Muscle layer of duodenum (tissue), 2 donors: ENCODE measurements around the gene PALM2AKAP2.

Source experiments
- H3K27ac ChIP-seq: one replicate; pipeline ENCODE4 v1.7.0; 2013; ENCODE audit warnings: mild to moderate bottlenecking, low read length
- H3K27me3 ChIP-seq: one replicate; pipeline ENCODE4 v1.7.0; 2013; ENCODE audit warnings: low read depth, mild to moderate bottlenecking, control low read depth, low read length
- H3K36me3 ChIP-seq, 2 donors: one replicate each; pipeline ENCODE4 v1.7.0; 2013; ENCODE audit warnings: low read length in 2 of 2, control low read depth in 1 of 2, mild to moderate bottlenecking in 1 of 2; ENCODE audit not compliant: insufficient read depth in 2 of 2, control insufficient read depth in 1 of 2
- H3K4me1 ChIP-seq, 2 donors: one replicate each; pipeline ENCODE4 v1.7.0; 2013; ENCODE audit warnings: low read length in 2 of 2, mild to moderate bottlenecking in 2 of 2, control low read depth in 1 of 2, moderate library complexity in 1 of 2; ENCODE audit not compliant: insufficient read depth in 2 of 2, control insufficient read depth in 1 of 2
- H3K4me3 ChIP-seq, 2 donors: one replicate each; pipeline ENCODE4 v1.7.0; 2013; ENCODE audit warnings: low read length in 2 of 2, low read depth in 1 of 2, mild to moderate bottlenecking in 1 of 2
- H3K9me3 ChIP-seq, 2 donors: one replicate each; pipeline ENCODE4 v1.7.0; 2013; ENCODE audit warnings: low read length in 2 of 2, control low read depth in 1 of 2, mild to moderate bottlenecking in 1 of 2; ENCODE audit not compliant: control insufficient read depth in 1 of 2
- donor health status: healthy.

Gene PALM2AKAP2

DNA sequence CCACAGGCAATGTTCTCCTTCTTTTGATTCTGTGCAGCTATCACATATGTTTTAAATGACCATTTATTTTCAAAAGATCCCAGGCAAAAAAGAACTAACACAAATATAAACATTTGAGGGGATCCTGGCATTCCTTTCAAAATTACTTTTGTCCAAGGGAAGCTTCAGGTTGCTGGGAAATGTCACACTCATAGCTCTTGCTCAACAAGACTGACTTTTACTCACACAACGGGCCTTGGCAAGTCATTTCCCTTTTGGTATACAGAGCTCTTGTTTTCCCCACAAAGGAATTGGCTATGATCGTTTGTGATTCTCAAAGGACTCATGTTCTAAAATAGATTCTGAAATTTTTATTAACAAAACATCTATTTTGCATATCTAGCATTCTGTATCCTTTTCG, 4.5 kb upstream of the PALM2AKAP2 start:
- H3K9me3 ChIP-seq, result no peaks in the 10 kb centered on the region

DNA sequence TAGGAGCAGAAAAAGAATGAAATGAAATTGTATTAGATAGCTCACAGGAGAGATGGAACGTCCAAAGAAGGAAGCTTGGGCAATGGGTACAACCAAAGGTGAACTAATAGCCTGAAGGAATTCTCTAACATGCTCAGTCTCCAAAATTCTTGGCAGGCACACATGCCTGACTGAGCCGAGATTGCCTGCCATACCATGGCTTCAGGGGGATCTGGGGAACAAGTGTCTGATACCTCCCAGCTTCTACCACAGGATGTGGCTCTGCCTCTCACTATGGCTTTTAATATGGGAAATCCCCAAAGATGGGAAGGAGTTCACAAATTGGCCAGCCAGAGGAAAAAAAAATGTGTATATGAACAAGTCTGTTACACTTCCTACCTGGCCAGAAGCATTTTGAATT, 3.6 kb upstream of the PALM2AKAP2 start:
- Histone ChIP-seq H3K36me3 (no peaks in the 10 kb centered on the region), H3K27me3 (no peaks in the 10 kb centered on the region), H3K27ac (no peak overlapping the region), H3K9me3 (no peaks in the 10 kb centered on the region), H3K4me3 (no peak overlapping the region), H3K4me1 (peaks cover 6 to 15% of the 10 kb centered on the region in 2 donors)

More for the DNA sequence above, 4.5 kb upstream of the PALM2AKAP2 start:
- H3K27ac ChIP-seq, result no peak overlapping the region
- no peak overlapping the region for H3K4me3 ChIP-seq
- no peaks in the 10 kb centered on the region for H3K27me3 ChIP-seq
- H3K4me1 ChIP-seq, result peaks cover 11 to 17% of the 10 kb centered on the region in 2 donors
- H3K36me3 ChIP-seq, result no peaks in the 10 kb centered on the region

DNA sequence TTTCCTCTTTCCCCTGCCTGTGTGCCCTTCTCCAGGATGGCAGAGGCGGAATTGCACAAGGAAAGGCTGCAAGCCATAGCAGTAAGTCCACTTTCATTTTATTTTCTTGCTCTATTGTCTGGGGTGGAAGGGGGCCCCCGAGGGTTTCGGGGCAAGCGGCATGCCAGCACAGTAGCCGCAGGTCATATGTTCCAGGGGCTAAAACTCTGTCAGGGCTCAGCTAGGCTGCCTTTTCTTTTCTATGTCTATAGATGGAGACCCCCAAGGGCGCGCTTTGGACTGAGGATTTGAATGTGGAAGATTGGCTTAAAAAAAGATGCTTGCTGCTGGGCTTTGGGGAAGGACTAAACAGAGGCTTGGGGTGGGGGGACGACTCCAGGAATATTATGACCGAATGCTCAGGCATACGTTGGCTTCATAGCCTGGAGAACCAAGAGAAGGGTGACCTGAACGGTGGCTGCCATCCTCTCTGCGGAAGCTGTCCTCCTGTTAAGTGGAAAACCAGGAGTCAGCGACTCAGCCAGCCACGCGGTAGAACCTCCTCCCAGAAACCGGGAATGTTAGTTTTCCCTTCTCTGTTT, 545 bp downstream of the PALM2AKAP2 start:
- Histone ChIP-seq H3K4me3 (peak overlapping the region; percentile 69 to 70), H3K27me3 (no peaks in the 10 kb centered on the region), H3K4me1 (peaks cover 0 to 7% of the 10 kb centered on the region in 2 donors), H3K9me3 (no peaks in the 10 kb centered on the region), H3K36me3 (no peaks in the 10 kb centered on the region), H3K27ac (peak overlapping the region; percentile 36)

DNA sequence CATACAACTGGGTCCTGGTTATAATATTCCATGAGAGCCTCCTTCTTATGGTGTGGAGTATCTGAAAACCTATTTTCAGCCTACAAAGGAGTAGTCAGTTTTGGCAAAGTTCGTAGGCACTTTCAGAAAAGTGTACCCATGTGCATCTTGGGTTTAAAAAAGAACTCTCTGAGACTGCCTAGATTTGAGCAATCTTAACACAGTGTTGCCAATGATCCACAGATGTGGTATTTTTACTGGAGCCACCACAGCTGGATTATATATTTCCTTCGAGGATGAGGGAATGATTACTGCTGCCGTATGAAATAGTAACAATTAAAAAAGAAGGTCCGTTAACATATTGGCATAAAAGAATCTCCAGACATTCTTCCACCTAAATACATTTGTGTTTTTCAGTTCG, 1.1 kb downstream of the PALM2AKAP2 start:
- Histone ChIP-seq H3K27ac (no peak overlapping the region), H3K9me3 (no peaks in the 10 kb centered on the region), H3K4me1 (peaks cover 0 to 7% of the 10 kb centered on the region in 2 donors), H3K4me3 (peak overlapping the region; percentile 69 to 70), H3K27me3 (no peaks in the 10 kb centered on the region), H3K36me3 (no peaks in the 10 kb centered on the region)

DNA sequence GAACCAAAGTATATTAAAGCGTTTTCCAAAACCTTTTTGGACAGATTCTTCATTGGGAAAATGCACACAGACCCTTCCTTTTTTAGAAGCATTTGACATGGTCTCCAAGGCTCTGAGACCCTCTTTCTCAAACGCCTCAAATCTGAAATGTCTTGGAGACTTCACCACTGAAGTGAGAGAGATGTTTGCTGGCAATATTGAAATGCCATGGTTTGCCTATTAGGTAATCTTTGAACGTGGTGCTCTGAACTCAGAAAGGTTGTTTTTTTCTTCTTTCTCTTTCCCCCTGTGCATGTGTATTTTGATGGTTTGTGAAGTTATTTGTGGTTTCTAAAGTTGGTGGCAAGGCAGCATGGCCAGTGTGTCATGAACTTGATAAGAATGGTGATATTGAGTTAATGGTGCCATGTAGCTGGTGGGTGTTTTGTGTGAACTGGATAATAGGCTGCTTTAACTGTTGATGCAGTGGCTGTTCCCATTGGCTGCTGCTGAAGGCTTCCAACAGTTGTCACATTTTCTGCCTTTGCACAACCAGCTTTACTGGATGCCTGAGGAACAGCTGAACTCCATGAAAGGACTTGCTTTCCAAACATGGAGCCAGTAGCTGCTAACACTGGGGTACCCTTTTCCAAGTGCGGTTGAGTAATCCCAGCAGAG, 1.7 kb downstream of the PALM2AKAP2 start:
- no peak overlapping the region for H3K27ac ChIP-seq

DNA sequence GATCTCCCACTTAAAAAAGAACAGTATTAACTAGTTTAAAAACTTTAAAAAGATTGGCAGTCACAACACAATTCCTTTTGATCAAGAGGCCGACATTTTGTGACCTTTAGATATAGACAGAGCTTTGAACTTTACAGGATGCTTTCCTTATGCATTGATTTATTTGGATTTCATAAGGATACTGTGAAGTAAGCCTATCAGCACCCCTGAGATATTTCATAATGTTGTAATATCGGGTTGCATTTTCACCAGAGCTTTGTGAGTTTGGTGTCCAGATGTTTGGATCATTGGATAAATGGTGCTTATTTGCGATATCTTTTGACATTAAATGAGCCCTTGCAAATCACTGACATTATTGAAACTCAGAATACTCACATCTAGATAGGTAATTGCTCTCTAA, 7.7 kb downstream of the PALM2AKAP2 start:
- Histone ChIP-seq H3K36me3 (no peaks in the 10 kb centered on the region), H3K27me3 (no peaks in the 10 kb centered on the region), H3K9me3 (no peaks in the 10 kb centered on the region), H3K27ac (no peak overlapping the region), H3K4me3 (no peak overlapping the region), H3K4me1 (peaks cover 0 to 5% of the 10 kb centered on the region in 2 donors)

More for the DNA sequence above, 1.7 kb downstream of the PALM2AKAP2 start:
- H3K36me3 ChIP-seq, result no peaks in the 10 kb centered on the region
- peak overlapping the region; percentile 69 to 70 for H3K4me3 ChIP-seq
- no peaks in the 10 kb centered on the region for H3K27me3 ChIP-seq
- peaks cover 0 to 7% of the 10 kb centered on the region in 2 donors for H3K4me1 ChIP-seq
- no peaks in the 10 kb centered on the region for H3K9me3 ChIP-seq

DNA sequence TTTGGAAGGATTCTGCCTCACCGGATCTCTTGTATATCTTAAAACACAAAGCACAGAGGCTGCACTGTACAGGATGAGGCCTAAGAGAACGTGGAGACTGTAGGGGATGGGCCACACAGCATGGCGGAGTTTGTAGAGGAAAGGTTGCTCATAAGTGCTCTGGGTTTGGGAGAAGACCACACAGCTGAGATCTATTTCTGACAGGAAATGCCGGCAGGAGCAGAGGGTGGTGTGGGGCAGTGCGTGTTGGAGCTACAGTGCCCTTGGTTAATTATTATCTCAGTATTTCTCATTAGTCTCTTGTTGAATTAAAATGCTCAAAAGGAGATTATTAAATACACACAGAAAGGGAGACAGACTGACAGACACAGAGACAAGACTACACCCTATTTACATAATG, 9.6 kb downstream of the PALM2AKAP2 start:
- Histone ChIP-seq H3K4me1 (peaks cover 0 to 14% of the 10 kb centered on the region in 2 donors), H3K27me3 (no peaks in the 10 kb centered on the region), H3K9me3 (no peaks in the 10 kb centered on the region), H3K36me3 (no peaks in the 10 kb centered on the region), H3K27ac (no peak overlapping the region), H3K4me3 (no peak overlapping the region)

DNA sequence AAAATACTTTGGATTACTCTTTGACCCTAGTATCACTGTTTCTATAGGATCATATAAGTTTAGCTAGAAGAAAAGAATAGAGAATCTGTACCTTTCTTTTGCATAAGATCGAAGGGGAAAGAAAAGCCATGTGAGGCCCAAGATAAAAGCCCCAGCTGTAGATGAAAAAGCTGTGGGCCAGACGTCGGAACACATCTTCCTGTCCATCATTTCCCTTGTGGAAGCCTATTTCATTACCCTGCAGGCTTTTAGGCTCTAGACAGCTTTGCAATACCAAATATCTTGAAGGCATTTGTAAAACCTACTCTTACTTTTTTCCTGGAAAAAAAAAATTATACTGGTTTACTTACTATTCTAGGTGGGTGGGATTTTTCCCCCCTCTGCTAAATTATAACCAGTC, 10.0 kb downstream of the PALM2AKAP2 start:
- no peak overlapping the region for H3K27ac ChIP-seq
- no peaks in the 10 kb centered on the region for H3K36me3 ChIP-seq
- no peaks in the 10 kb centered on the region for H3K27me3 ChIP-seq
- H3K4me1 ChIP-seq, result peaks cover 0 to 14% of the 10 kb centered on the region in 2 donors
- no peaks in the 10 kb centered on the region for H3K9me3 ChIP-seq
- no peak overlapping the region for H3K4me3 ChIP-seq

DNA sequence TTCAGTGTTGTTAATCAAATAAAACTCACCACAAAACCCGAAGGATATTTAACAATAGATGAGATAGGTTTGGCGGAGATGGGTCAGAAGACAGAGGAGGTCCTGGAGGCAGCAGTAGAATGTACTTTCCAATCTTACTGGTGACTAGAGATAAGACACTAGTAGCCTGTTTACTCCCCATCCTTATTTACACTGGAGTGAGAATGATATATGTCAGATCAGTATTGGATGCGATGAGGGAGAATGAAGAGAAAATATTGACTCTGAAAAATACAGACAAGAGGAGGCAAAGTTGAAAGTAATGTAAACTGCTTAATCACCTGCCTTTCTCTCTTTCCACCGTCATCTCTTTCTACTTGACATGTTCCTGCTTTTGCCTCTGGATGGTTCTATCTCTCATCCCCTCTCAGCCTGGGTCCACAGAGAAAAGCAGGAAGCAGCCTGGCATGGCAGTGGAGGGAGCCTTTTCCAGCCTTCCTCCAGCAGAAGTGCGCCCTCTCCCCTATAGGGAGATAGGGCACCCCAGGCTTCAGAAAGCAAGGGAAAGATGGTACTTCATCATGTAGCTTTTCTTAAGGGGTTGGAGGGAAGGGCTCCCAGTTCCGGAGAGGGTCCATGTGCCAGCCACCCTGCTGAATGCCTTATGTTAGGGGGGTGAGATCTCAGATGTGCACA, 11.1 kb downstream of the PALM2AKAP2 start:
- Histone ChIP-seq H3K9me3 (no peaks in the 10 kb centered on the region), H3K4me3 (no peak overlapping the region), H3K36me3 (no peaks in the 10 kb centered on the region), H3K27ac (no peak overlapping the region), H3K27me3 (no peaks in the 10 kb centered on the region), H3K4me1 (peaks cover 0 to 14% of the 10 kb centered on the region in 2 donors)

DNA sequence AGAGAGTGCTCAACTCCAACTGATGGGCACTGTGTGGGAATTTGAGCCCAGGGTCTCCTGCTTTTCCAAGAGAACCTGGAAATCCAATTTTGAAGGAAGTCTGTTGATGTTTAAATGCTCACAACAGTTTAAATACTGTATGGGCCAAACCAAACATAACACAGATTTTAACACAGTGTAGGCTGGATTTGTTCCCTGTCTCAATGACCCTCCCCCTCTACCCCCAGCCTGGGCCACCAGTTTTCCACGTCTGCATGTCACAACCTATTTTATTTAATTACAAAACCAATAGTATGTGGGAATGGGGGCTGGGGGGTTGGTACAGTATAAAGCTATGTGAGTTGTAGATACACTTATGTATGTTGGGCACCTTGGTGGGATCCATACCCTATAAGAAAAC, 11.7 kb downstream of the PALM2AKAP2 start:
- Histone ChIP-seq H3K27ac (no peak overlapping the region), H3K4me1 (peaks cover 0 to 14% of the 10 kb centered on the region in 2 donors), H3K9me3 (no peaks in the 10 kb centered on the region), H3K4me3 (no peak overlapping the region), H3K27me3 (no peaks in the 10 kb centered on the region), H3K36me3 (no peaks in the 10 kb centered on the region)

DNA sequence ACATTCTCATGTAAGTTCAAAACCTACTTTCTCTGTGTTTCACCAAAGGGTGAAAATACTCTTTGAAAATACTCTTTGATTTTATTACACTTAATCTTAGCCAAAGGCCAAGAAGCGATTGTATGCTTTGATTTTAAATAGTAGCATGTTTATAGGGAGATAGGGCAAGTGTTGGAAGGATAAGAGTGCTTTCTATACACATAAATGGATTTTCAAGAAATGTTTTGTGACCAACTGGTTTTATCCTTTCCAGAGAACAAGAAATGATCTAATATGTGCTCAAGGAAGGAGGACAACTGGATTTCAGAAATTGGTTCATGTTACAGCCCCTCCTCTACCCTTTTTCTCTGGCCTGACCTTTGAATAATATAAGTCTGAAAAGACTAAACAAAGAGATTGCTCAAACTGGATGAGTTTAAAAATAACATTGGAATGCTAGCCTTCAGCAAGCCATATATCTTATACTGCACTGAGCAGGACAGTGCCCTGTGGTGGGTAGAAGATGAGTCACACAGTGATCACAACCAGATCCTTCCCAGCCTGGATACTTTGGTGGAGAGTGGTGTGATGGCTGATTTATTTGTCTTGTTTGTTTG, 13.1 kb downstream of the PALM2AKAP2 start:
- Histone ChIP-seq H3K27me3 (no peaks in the 10 kb centered on the region), H3K4me3 (no peak overlapping the region), H3K27ac (no peak overlapping the region), H3K4me1 (peaks cover 0 to 14% of the 10 kb centered on the region in 2 donors), H3K36me3 (no peaks in the 10 kb centered on the region), H3K9me3 (no peaks in the 10 kb centered on the region)
